CD4-positive, alpha-beta T cell (primary cell): Measurements from ENCODE around the gene ALK. TPM values are rescaled to one million over a fixed set of nuclear protein-coding genes. Genes with fewer than 3 reads are reported as not detected.

Experiments
- ATAC-seq: fragments of 200-7000 bp; cut with Tn5 transposase; one replicate; pipeline ENCODE4 v1.10.0; 2022; ENCODE audit warnings: mild to moderate bottlenecking; ENCODE audit not compliant: poor library complexity
- CTCF ChIA-PET: fragments of 350-600 bp; sonication (Branson Sonifier 250); formaldehyde crosslinking; loops from one replicate; lab custom pipeline; 2021; ENCODE audit warnings: antibody characterized with exemption, inconsistent platforms; lab: Charles Lee
- POLR2A ChIA-PET: fragments of 350-600 bp; sonication (Branson Sonifier 250); formaldehyde crosslinking; loops from one replicate; lab custom pipeline; 2021; ENCODE audit warnings: antibody characterized with exemption, inconsistent platforms; lab: Charles Lee
- DNase-seq, 14 experiments: peaks; one replicate each; pipeline ENCODE4 v3.0.0-alpha.2; 2013 to 2020; ENCODE audit warnings: mixed read lengths in 2 of 14
- H3K27ac ChIP-seq, 2 donors: one replicate each; pipeline versions ENCODE4 v1.5.1 to v1.7.0; 2013; ENCODE audit warnings: low read length in 2 of 2, low read depth in 1 of 2, mild to moderate bottlenecking in 1 of 2
- H3K27me3 ChIP-seq, 2 experiments: 1 replicate in 1 of 2; 2 replicates in 1 of 2; pipeline versions ENCODE4 v1.6.1 to v1.7.0; 2013; ENCODE audit warnings: low read length in 2 of 2, control low read depth in 1 of 2, mild to moderate bottlenecking in 1 of 2, moderate library complexity in 1 of 2; ENCODE audit not compliant: insufficient read depth in 2 of 2, control insufficient read depth in 1 of 2
- H3K36me3 ChIP-seq: one replicate; pipeline ENCODE4 v1.6.1; 2013; ENCODE audit warnings: low read length, control low read depth; ENCODE audit not compliant: insufficient read depth
- H3K4me1 ChIP-seq: one replicate; pipeline ENCODE4 v1.6.1; 2013; ENCODE audit warnings: low read length, control low read depth; ENCODE audit not compliant: insufficient read depth
- H3K4me3 ChIP-seq: one replicate; pipeline ENCODE4 v1.5.1; 2013; ENCODE audit warnings: mild to moderate bottlenecking, low read length, moderate library complexity
- H3K9me3 ChIP-seq, 2 experiments: 1 replicate in 1 of 2; 2 replicates in 1 of 2; pipeline versions ENCODE4 v1.6.1 to v1.7.0; 2013; ENCODE audit warnings: low read length in 2 of 2, mild to moderate bottlenecking in 2 of 2, control low read depth in 1 of 2, moderate library complexity in 1 of 2; ENCODE audit not compliant: control insufficient read depth in 1 of 2, insufficient read depth in 1 of 2
- H3K27ac Mint-ChIP-seq: one replicate; pipeline ENCODE4 v1.8.0; 2020; ENCODE audit warnings: mixed read lengths
- H3K27me3 Mint-ChIP-seq: one replicate; pipeline ENCODE4 v1.8.0; 2021; ENCODE audit warnings: mixed read lengths
- H3K36me3 Mint-ChIP-seq: one replicate; pipeline ENCODE4 v1.8.0; 2021; ENCODE audit warnings: low read depth, mixed read lengths
- H3K4me1 Mint-ChIP-seq: one replicate; pipeline ENCODE4 v1.8.0; 2021; ENCODE audit warnings: low read depth, mixed read lengths
- H3K4me3 Mint-ChIP-seq: one replicate; pipeline ENCODE4 v1.8.0; 2020; ENCODE audit warnings: mild to moderate bottlenecking, mixed read lengths
- H3K9me3 Mint-ChIP-seq: one replicate; pipeline ENCODE4 v1.8.0; 2020; ENCODE audit warnings: mixed read lengths
- intact Hi-C, 2 experiments: fragments of 100-400 bp; cut with DNase I in 1 of 2; cut with micrococcal nuclease in 1 of 2; formaldehyde crosslinking; loops; one replicate each; pipeline versions ENCODE4 v1.15.1 to v1.9.0; 2023 to 2025; cut with DNase I, micrococcal nuclease
- total RNA-seq, 174 experiments: library from RNA in 2 of 174; stranded (reverse) in 2 of 174; gene quantifications; one replicate each; pipeline ENCODE4 v1.2.3 and lab custom pipeline; 2021 to 2026
- TF ChIP-seq, protein P1 (sequence below): fragments of 200-600 bp; IDR thresholded peaks from one replicate; pipeline ENCODE4 v1.8.0; 2022; ENCODE audit warnings: antibody characterized with exemption, mild to moderate bottlenecking

The ALK gene
- total RNA-seq, 2 experiments from 2014 or later = not detected

DNA sequence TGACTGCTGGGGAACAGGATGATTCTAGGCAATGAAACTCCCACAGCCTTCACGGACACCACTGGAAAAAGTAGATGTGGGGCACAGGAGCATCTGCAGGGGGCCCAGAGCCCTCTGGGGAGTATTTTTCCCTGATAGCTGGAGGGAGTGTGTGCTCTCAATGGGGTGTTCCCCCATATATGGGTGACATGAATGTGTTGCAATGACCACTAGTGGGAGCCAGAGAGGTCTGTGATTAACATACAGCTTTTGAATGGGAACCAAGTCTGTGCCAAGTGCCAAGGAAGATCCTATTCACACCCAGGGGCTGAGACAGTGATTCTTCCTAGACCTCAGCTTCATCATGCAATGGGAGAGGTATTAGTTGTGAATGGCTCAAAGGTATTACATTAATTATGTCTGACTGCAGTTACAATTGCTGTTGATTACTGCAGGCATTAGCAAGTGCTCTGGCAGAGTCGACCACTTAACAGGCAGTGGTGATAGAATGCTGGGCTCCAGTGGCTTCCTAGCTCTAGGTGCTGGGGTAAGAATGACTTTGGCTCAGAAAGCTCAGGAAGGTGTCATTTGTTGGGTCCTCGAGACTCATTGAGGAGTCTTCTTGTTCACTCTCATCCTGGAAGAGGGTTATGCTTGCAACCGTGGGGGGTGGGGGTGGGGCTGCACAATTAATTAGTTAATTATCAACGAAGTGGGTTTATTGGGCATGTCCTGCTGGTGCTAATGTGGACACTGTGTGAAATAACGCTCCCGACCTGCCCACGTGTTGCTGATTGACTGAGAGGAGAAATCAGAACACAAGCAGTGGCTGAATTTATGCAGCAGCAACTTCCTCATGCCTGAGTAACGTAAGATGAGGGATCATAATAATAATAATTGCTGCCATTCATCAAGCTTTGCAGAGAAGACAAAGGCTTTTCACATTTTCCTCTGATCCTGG, 612.0 kb downstream of the ALK start:
- Mint-ChIP-seq H3K9me3 (no peaks in the 10 kb centered on the region), H3K36me3 (no peaks in the 10 kb centered on the region), H3K27me3 (peaks cover 33% of the 10 kb centered on the region), H3K4me1 (peaks cover 3% of the 10 kb centered on the region), H3K27ac (no peak overlapping the region), H3K4me3 (no peak overlapping the region)
- peak; percentile 70 for ATAC-seq
- ChIA-PET POLR2A (no interaction called here), CTCF (interaction anchor here (0.6 to 1.6 kb wide), 3 partner anchors 8 to 103 kb away, joined by 4 to 6 read pairs (median 6); no protein-coding TSS in a partner anchor)
- H3K4me1 ChIP-seq = peaks cover 6% of the 10 kb centered on the region
- H3K4me3 ChIP-seq = no peak overlapping the region
- TF ChIP-seq, protein P1, sequence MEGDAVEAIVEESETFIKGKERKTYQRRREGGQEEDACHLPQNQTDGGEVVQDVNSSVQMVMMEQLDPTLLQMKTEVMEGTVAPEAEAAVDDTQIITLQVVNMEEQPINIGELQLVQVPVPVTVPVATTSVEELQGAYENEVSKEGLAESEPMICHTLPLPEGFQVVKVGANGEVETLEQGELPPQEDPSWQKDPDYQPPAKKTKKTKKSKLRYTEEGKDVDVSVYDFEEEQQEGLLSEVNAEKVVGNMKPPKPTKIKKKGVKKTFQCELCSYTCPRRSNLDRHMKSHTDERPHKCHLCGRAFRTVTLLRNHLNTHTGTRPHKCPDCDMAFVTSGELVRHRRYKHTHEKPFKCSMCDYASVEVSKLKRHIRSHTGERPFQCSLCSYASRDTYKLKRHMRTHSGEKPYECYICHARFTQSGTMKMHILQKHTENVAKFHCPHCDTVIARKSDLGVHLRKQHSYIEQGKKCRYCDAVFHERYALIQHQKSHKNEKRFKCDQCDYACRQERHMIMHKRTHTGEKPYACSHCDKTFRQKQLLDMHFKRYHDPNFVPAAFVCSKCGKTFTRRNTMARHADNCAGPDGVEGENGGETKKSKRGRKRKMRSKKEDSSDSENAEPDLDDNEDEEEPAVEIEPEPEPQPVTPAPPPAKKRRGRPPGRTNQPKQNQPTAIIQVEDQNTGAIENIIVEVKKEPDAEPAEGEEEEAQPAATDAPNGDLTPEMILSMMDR = peak; percentile 74
- H3K27ac ChIP-seq = no peak overlapping the region
- H3K27me3 ChIP-seq = peaks cover 0 to 3% of the 10 kb centered on the region in 2 experiments
- no peaks in the 10 kb centered on the region for H3K36me3 ChIP-seq
- H3K9me3 ChIP-seq = no peaks in the 10 kb centered on the region
- peak in 10 of 14 experiments; percentile 6 to 71 (median 19) for DNase-seq
- intact Hi-C loops = loop anchor here (2.0 to 10.0 kb wide), 3 partner anchors 355 to 765 kb away; no protein-coding TSS in a partner anchor

DNA sequence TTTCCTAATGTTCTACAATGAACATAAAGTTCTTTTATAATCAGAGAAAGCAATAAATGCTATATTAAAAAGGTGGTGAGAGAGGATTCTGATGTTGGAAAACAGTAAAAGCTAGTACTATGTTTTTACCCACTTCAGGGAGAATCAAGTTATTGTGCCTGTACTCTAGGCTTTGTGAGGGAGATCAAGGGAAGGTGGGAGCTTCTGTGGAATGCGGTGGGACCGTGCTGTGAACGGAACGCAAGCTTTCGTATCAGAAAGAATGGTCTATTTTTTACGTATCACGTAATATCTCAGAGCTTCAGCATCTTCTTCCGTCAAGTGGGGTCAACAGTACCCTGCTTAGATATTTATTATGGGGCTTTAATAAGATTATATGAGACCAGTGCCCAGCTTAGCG, 613.0 kb downstream of the ALK start:
- Histone ChIP-seq H3K9me3 (no peaks in the 10 kb centered on the region), H3K4me1 (no peaks in the 10 kb centered on the region), H3K36me3 (no peaks in the 10 kb centered on the region), H3K27ac (no peak overlapping the region), H3K27me3 (peaks cover 0 to 3% of the 10 kb centered on the region in 2 experiments), H3K4me3 (no peak overlapping the region)
- TF ChIP-seq, protein P1 = no peak
- H3K27me3 Mint-ChIP-seq = peaks cover 39% of the 10 kb centered on the region
- H3K9me3 Mint-ChIP-seq = no peaks in the 10 kb centered on the region
- no peak for ATAC-seq
- H3K4me3 Mint-ChIP-seq = no peak overlapping the region
- H3K4me1 Mint-ChIP-seq = no peaks in the 10 kb centered on the region
- POLR2A ChIA-PET = no interaction called here
- no peak overlapping the region for H3K27ac Mint-ChIP-seq
- no peaks in the 10 kb centered on the region for H3K36me3 Mint-ChIP-seq
- no peak for DNase-seq
- intact Hi-C loops = loop anchor here in 1 of 2 experiments (2.0 to 10.0 kb wide), 2 partner anchors 532 to 766 kb away; no protein-coding TSS in a partner anchor
- CTCF ChIA-PET = interaction anchor here (0.6 to 1.6 kb wide), 3 partner anchors 9 to 102 kb away, joined by 4 to 6 read pairs (median 6); no protein-coding TSS in a partner anchor

DNA sequence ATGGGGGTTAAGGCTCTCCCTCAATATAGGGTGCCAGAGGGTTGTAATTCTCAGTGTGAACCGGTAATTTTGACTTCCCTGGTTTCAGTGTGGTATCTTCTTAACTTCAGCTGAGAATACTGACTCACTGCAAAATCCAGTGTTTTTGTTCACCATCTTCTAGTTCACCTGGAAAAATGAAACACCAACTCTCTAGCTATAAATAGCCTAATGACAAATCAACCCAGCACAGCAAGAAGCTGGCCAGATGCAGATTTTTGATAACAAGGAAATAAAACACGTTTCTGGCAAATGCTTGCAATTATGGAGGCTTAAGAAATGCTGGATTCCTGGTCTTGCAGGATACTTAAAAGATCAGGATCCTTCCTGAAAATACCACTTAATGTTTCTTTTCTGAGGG, 613.9 kb downstream of the ALK start:
- H3K4me3 Mint-ChIP-seq = no peak overlapping the region
- DNase-seq (no peak), ATAC-seq (no peak)
- H3K27ac ChIP-seq = no peak overlapping the region
- peaks cover 44% of the 10 kb centered on the region for H3K27me3 Mint-ChIP-seq
- no peaks in the 10 kb centered on the region for H3K36me3 ChIP-seq
- H3K4me1 Mint-ChIP-seq = no peaks in the 10 kb centered on the region
- no peak overlapping the region for H3K4me3 ChIP-seq
- no peaks in the 10 kb centered on the region for H3K9me3 ChIP-seq
- H3K36me3 Mint-ChIP-seq = no peaks in the 10 kb centered on the region
- POLR2A ChIA-PET = interaction anchor here (0.6 kb wide), 1 partner anchor 539 kb away, joined by 3 read pairs; no protein-coding TSS in a partner anchor
- peaks cover 0 to 3% of the 10 kb centered on the region in 2 experiments for H3K27me3 ChIP-seq
- TF ChIP-seq, protein P1 = no peak
- CTCF ChIA-PET = no interaction called here
- no peaks in the 10 kb centered on the region for H3K9me3 Mint-ChIP-seq
- intact Hi-C loops = loop anchor here in 1 of 2 experiments (10.0 kb wide), 1 partner anchor 767 kb away; no protein-coding TSS in a partner anchor
- H3K27ac Mint-ChIP-seq = no peak overlapping the region
- H3K4me1 ChIP-seq = no peaks in the 10 kb centered on the region
